Upper lobe of left lung (tissue), 6 donors: ENCODE data around the gene IGFN1. TPM values are rescaled to one million over a fixed set of nuclear protein-coding genes. Genes with fewer than 3 reads are reported as not detected.

Experiments
- ATAC-seq, 2 donors: fragments of 200-7000 bp; cut with Tn5 transposase; one replicate each; pipeline ENCODE4 v1.9.1; 2022; ENCODE audit warnings: mild to moderate bottlenecking in 2 of 2, moderate library complexity in 2 of 2; ENCODE audit not compliant: low FRiP score in 2 of 2
- DNase-seq, 2 donors: peaks; one replicate each; pipeline ENCODE4 v3.0.0-alpha.2; 2019 to 2020
- H3K27ac ChIP-seq, 4 donors: fragments of 200-600 bp; sonication (generic); one replicate each; pipeline ENCODE4 v1.5.1; 2016 to 2019
- H3K27me3 ChIP-seq, 4 donors: fragments of 200-600 bp; sonication (generic); one replicate each; pipeline ENCODE4 v1.5.1; 2017 to 2019
- H3K36me3 ChIP-seq, 4 donors: fragments of 200-600 bp; sonication (generic); one replicate each; pipeline ENCODE4 v1.5.1; 2016 to 2019
- H3K4me1 ChIP-seq, 4 donors: fragments of 200-600 bp; sonication (generic); one replicate each; pipeline ENCODE4 v1.5.1; 2018 to 2019
- H3K4me3 ChIP-seq, 4 donors: fragments of 200-600 bp; sonication (generic); one replicate each; pipeline ENCODE4 v1.5.1; 2017 to 2019; ENCODE audit warnings: mild to moderate bottlenecking in 2 of 4, moderate library complexity in 1 of 4
- H3K9me3 ChIP-seq, 4 donors: fragments of 200-600 bp; sonication (generic); one replicate each; pipeline ENCODE4 v1.5.1; 2018 to 2019
- CTCF ChIP-seq, 6 experiments: fragments of 450-650 bp in 4 of 6; fragments of 200-600 bp in 2 of 6; sonication (generic) in 2 of 6; IDR thresholded peaks; one replicate each; pipeline ENCODE4 v1.5.1; 2016 to 2019; ENCODE audit warnings: antibody characterized with exemption in 6 of 6
- EP300 ChIP-seq, 4 donors: sonication (generic); formaldehyde crosslinking; IDR thresholded peaks; one replicate each; pipeline ENCODE4 v1.5.1; 2017; ENCODE audit warnings: antibody characterized with exemption in 4 of 4, control low read depth in 2 of 4
- POLR2A ChIP-seq, 4 donors: fragments of 450-650 bp; IDR thresholded peaks; one replicate each; pipeline ENCODE4 v1.5.1; 2016 to 2017; ENCODE audit warnings: antibody characterized with exemption in 4 of 4, mild to moderate bottlenecking in 2 of 4
- POLR2AphosphoS5 ChIP-seq, 2 donors: sonication (generic); formaldehyde crosslinking; IDR thresholded peaks; one replicate each; pipeline ENCODE4 v1.5.1; 2017; ENCODE audit warnings: antibody characterized with exemption in 2 of 2
- WGBS, 2 donors: methylation state at CpG; one replicate each; pipeline ENCODE4 v1.1.5; 2017 to 2018; 5-methylcytosine and 5-hydroxymethylcytosine counted together
- total RNA-seq, 6 donors: library from RNA; depleted of rRNA in 4 of 6; stranded (reverse); fragments of >200 nt in 4 of 6; gene quantifications; one replicate each; pipeline versions ENCODE4 v1.1.0 to v1.2.1, GENCODE V29; 2016 to 2021
- donor health status: DM: no; HTN: no; CAD: no; lungs with moderate emphysema.
- donor health status: DM: no; HTN: yes; CAD: no; lungs with severe emphysema.

Gene IGFN1
- total RNA-seq, 6 donors from 2014 or later, result 0.11 to 6.3 (median 0.79) TPM; not detected in 2

- H3K9me3 ChIP-seq, result no peaks in the 10 kb centered on the region
- 74 to 80% methylated on average over 3 of the region's 3 CpGs for WGBS, 2 donors
- ATAC-seq (no peak), DNase-seq (no peak)
- TF ChIP-seq EP300 (IDR thresholded peaks at IDR 0.05) (no peak), POLR2A (IDR thresholded peaks at IDR 0.05) (no peak), POLR2AphosphoS5 (IDR thresholded peaks at IDR 0.05) (no peak), CTCF (IDR thresholded peaks at IDR 0.05) (no peak)
- no peaks in the 10 kb centered on the region for H3K27me3 ChIP-seq
- no peak overlapping the region for H3K27ac ChIP-seq
- H3K4me3 ChIP-seq, result no peak overlapping the region
- no peaks in the 10 kb centered on the region for H3K36me3 ChIP-seq
- H3K4me1 ChIP-seq, result peaks cover 0 to 6% (median 0%) of the 10 kb centered on the region in 4 donors
These were observed 75.1 kb downstream of the IGFN1 start for GRCh38 chr1:201265756-201266155.

DNA sequence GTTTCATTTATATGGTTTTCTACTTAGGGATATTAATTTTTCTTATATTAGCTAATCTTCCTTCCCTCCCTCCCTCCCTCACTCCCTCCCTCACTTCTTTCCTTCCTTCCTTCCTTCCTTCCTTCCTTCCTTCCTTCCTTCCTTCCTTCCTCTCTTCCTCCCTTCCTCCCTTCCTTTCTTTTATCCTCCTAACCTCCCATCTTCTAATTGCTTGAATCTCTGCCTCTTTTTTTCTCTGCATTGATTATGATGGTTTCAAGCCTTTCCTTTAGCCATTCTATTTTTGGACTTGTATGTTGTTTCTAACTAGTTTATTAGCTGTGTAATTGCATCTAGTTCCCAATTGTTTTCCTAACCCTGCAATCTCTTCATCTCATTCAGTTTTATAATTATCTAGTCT is 75.7 kb downstream of the IGFN1 start:
- H3K36me3 ChIP-seq, result no peaks in the 10 kb centered on the region
- H3K4me1 ChIP-seq, result peaks cover 0 to 6% (median 0%) of the 10 kb centered on the region in 4 donors
- no peak overlapping the region for H3K27ac ChIP-seq
- ATAC-seq (no peak), DNase-seq (no peak)
- H3K9me3 ChIP-seq, result no peaks in the 10 kb centered on the region
- no peak for TF ChIP-seq CTCF (IDR thresholded peaks at IDR 0.05)
- TF ChIP-seq EP300 (IDR thresholded peaks at IDR 0.05), result no peak
- no peak for TF ChIP-seq POLR2A (IDR thresholded peaks at IDR 0.05)
- TF ChIP-seq POLR2AphosphoS5 (IDR thresholded peaks at IDR 0.05), result no peak
- H3K4me3 ChIP-seq, result no peak overlapping the region
- no peaks in the 10 kb centered on the region for H3K27me3 ChIP-seq

- Histone ChIP-seq H3K4me3 (no peak overlapping the region), H3K27ac (no peak overlapping the region), H3K4me1 (peaks cover 0 to 6% (median 0%) of the 10 kb centered on the region in 4 donors), H3K9me3 (no peaks in the 10 kb centered on the region), H3K36me3 (no peaks in the 10 kb centered on the region), H3K27me3 (no peaks in the 10 kb centered on the region)
- DNase-seq (no peak), ATAC-seq (peak in 1 of 2 donors; percentile 53)
- no peak for TF ChIP-seq CTCF (IDR thresholded peaks at IDR 0.05)
- TF ChIP-seq EP300 (IDR thresholded peaks at IDR 0.05), result no peak
- no peak for TF ChIP-seq POLR2AphosphoS5 (IDR thresholded peaks at IDR 0.05)
- no peak for TF ChIP-seq POLR2A (IDR thresholded peaks at IDR 0.05)
- WGBS, 2 donors, result 55 to 67% methylated on average over 3 of the region's 3 CpGs
These were observed 76.2 kb downstream of the IGFN1 start for GRCh38 chr1:201266774-201267173.

- no peak overlapping the region for H3K27ac ChIP-seq
- peaks cover 0 to 6% (median 0%) of the 10 kb centered on the region in 4 donors for H3K4me1 ChIP-seq
- WGBS, 2 donors, result 87 to 90% methylated on average over 14 of the region's 14 CpGs
- no peak for DNase-seq
- no peaks in the 10 kb centered on the region for H3K36me3 ChIP-seq
- TF ChIP-seq POLR2A (IDR thresholded peaks at IDR 0.05) (no peak), CTCF (IDR thresholded peaks at IDR 0.05) (no peak), POLR2AphosphoS5 (IDR thresholded peaks at IDR 0.05) (no peak), EP300 (IDR thresholded peaks at IDR 0.05) (no peak)
- ATAC-seq, result no peak
- H3K27me3 ChIP-seq, result no peaks in the 10 kb centered on the region
- H3K9me3 ChIP-seq, result no peaks in the 10 kb centered on the region
- H3K4me3 ChIP-seq, result no peak overlapping the region
These were observed 77.0 kb downstream of the IGFN1 start for GRCh38 chr1:201267481-201268229.
